ENCODE results near the gene SOSTDC1.
A peak's percentile ranks its signal among the peaks of the same experiment; 100 is the strongest.

SOSTDC1 gene

DNA sequence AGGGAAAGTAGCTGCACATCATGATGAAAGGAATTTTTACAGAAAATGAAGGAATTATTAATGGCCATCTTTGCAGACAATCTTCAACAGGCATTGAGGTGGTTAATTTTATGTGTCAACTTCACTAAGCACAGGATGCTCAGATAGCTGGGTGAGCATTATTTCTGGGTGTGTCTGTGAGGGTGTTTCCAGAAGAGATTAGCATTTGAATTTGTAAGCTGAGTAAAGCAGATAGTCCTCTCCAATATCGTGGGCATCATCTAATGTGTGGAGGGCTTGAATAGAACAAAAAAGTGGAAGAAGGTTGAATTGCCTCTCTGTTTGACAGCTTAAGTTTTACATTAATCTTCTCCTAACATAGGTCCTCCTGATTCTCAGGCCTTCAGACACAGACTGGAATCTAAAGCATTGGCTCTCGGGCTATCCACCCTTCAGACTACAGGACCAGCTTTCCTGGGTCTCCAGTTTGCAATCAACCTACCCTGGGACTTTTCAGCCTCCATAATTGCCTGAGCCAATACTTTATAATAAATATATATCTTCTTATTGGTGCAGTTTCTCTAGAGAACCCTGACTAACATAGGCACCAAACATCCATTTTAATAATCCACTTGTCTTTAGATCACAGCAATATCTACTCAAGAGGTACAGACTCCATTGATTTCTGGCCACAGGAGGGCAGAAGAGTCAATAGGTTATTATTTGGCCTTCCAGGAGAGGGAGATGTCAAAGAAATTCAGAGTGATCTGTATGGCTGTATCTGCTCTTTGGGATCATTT, 33.7 kb downstream of the SOSTDC1 start:
- no peak overlapping the region for H2AFZ ChIP-seq (ENCODE audit: low read length)
- TF ChIP-seq EZH2phosphoT487 (IDR thresholded peaks at IDR 0.05; ENCODE audit: low read length): no peak
- TF ChIP-seq, protein P1, sequence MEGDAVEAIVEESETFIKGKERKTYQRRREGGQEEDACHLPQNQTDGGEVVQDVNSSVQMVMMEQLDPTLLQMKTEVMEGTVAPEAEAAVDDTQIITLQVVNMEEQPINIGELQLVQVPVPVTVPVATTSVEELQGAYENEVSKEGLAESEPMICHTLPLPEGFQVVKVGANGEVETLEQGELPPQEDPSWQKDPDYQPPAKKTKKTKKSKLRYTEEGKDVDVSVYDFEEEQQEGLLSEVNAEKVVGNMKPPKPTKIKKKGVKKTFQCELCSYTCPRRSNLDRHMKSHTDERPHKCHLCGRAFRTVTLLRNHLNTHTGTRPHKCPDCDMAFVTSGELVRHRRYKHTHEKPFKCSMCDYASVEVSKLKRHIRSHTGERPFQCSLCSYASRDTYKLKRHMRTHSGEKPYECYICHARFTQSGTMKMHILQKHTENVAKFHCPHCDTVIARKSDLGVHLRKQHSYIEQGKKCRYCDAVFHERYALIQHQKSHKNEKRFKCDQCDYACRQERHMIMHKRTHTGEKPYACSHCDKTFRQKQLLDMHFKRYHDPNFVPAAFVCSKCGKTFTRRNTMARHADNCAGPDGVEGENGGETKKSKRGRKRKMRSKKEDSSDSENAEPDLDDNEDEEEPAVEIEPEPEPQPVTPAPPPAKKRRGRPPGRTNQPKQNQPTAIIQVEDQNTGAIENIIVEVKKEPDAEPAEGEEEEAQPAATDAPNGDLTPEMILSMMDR (IDR thresholded peaks at IDR 0.05; ENCODE audit: low read length): peak; percentile 48

DNA sequence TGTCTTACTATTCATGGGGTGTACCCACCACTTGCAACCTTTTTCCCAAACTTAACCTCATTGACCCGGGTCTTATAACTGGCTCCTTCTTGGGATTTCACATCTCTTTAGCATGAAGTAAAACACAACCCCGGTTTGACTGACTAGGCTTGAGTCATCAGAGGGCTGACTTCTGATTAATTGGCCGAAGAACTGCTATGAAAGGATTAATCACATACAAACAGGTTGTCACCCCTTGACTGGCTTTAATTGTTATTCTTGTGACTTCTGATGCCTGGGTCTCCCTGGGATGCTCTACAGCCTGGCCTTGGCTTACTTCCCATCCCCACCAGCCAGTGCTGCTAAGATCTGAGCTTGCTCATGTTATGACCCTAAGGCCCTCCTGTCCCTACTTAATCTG, 35.4 kb downstream of the SOSTDC1 start:
- H3K9me2 ChIP-seq (replicated peaks; ENCODE audit: insufficient read depth, low read length): no peaks in the 10 kb centered on the region
- no peaks in the 10 kb centered on the region for H3K4me1 ChIP-seq (ENCODE audit: low read length)
- no peak overlapping the region for H3K9ac ChIP-seq (ENCODE audit: low read length)
- no peak for DNase-seq
- H3K4me3 ChIP-seq (ENCODE audit: low read length): no peak overlapping the region
- H3K4me2 ChIP-seq (ENCODE audit: low read depth, low read length): no peak overlapping the region
- H4K20me1 ChIP-seq (ENCODE audit: insufficient read depth, low read length): no peaks in the 10 kb centered on the region
- H3K27ac ChIP-seq (ENCODE audit: low read length): no peak overlapping the region
- no peak overlapping the region for H2AFZ ChIP-seq (ENCODE audit: low read length)
- no peaks in the 10 kb centered on the region for H3K36me3 ChIP-seq (replicated peaks; ENCODE audit: insufficient read depth, low read length)
- H3K79me2 ChIP-seq (ENCODE audit: low read length): no peaks in the 10 kb centered on the region
- no peaks in the 10 kb centered on the region for H3K9me3 ChIP-seq (replicated peaks; ENCODE audit: insufficient read depth, low read length)
- no peaks in the 10 kb centered on the region for H3K27me3 ChIP-seq (replicated peaks; ENCODE audit: insufficient read depth, low read length)
- TF ChIP-seq EZH2 (optimal IDR thresholded peaks at IDR 0.05; ENCODE audit: low read depth, low read length): no peak
- TF ChIP-seq, protein P1 (IDR thresholded peaks at IDR 0.05; ENCODE audit: low read length): no peak
- TF ChIP-seq EZH2phosphoT487 (IDR thresholded peaks at IDR 0.05; ENCODE audit: low read length): no peak
- no peaks in the 10 kb centered on the region for H3F3A ChIP-seq (ENCODE audit: insufficient read depth, low read length)

More for the DNA sequence above, 33.7 kb downstream of the SOSTDC1 start:
- Histone ChIP-seq H3K9ac (ENCODE audit: low read length) (no peak overlapping the region), H3K79me2 (ENCODE audit: low read length) (no peaks in the 10 kb centered on the region), H3K9me2 (replicated peaks; ENCODE audit: insufficient read depth, low read length) (no peaks in the 10 kb centered on the region; the same call in 1 of the 2 replicates), H4K20me1 (ENCODE audit: insufficient read depth, low read length) (no peaks in the 10 kb centered on the region), H3K36me3 (replicated peaks; ENCODE audit: insufficient read depth, low read length) (no peaks in the 10 kb centered on the region), H3K9me3 (replicated peaks; ENCODE audit: insufficient read depth, low read length) (no peaks in the 10 kb centered on the region), H3K4me1 (ENCODE audit: low read length) (no peaks in the 10 kb centered on the region), H3K27me3 (replicated peaks; ENCODE audit: insufficient read depth, low read length) (no peaks in the 10 kb centered on the region), H3K4me3 (ENCODE audit: low read length) (no peak overlapping the region), H3K27ac (ENCODE audit: low read length) (no peak overlapping the region), H3K4me2 (ENCODE audit: low read depth, low read length) (no peak overlapping the region), H3F3A (ENCODE audit: insufficient read depth, low read length) (no peaks in the 10 kb centered on the region)
- peak; percentile 36 for DNase-seq

DNA sequence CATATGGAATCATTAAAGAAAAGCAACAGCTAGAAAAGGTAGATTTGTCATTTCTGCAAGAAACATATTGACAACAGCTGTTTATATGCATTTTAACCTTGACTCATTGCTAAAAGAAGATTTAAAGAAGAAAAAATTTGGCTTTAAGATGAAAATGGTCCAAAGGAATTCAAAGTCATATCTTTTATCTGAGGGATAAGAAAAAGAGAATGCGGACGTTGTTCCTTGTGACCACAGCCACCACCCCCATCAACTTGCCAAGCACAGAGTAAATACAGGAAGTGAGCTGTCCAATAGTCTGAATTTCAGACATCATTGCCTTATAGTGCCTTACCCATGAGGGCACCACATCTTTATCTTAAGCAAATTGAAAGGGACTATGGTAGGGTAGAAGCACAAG, 36.9 kb downstream of the SOSTDC1 start:
- Histone ChIP-seq H4K20me1 (ENCODE audit: insufficient read depth, low read length) (no peaks in the 10 kb centered on the region), H3K27ac (ENCODE audit: low read length) (no peak overlapping the region), H3K9me3 (replicated peaks; ENCODE audit: insufficient read depth, low read length) (no peaks in the 10 kb centered on the region), H3F3A (ENCODE audit: insufficient read depth, low read length) (no peaks in the 10 kb centered on the region), H3K9me2 (replicated peaks; ENCODE audit: insufficient read depth, low read length) (no peaks in the 10 kb centered on the region), H3K4me2 (ENCODE audit: low read depth, low read length) (no peak overlapping the region), H3K9ac (ENCODE audit: low read length) (no peak overlapping the region), H3K36me3 (replicated peaks; ENCODE audit: insufficient read depth, low read length) (no peaks in the 10 kb centered on the region), H3K4me3 (ENCODE audit: low read length) (no peak overlapping the region), H3K4me1 (ENCODE audit: low read length) (no peaks in the 10 kb centered on the region), H3K79me2 (ENCODE audit: low read length) (no peaks in the 10 kb centered on the region), H2AFZ (ENCODE audit: low read length) (no peak overlapping the region), H3K27me3 (replicated peaks; ENCODE audit: insufficient read depth, low read length) (no peaks in the 10 kb centered on the region)
- TF ChIP-seq, protein P1 (IDR thresholded peaks at IDR 0.05; ENCODE audit: low read length): no peak
- TF ChIP-seq EZH2phosphoT487 (IDR thresholded peaks at IDR 0.05; ENCODE audit: low read length) (no peak), EZH2 (optimal IDR thresholded peaks at IDR 0.05; ENCODE audit: low read depth, low read length) (no peak)
- DNase-seq: no peak
